H9 (cell line): ENCODE measurements around the gene CEP63. TPM values are rescaled to one million over a fixed set of nuclear protein-coding genes. Genes with fewer than 3 reads are reported as not detected.
"Not testable (repeated sequence)": the region's sequence is repeated elsewhere in the genome, so short reads cannot be mapped to it uniquely, and the experiment has no call there.

ENCODE experiments used
- DNase-seq: peaks from one replicate; pipeline ENCODE4 v3.0.0-alpha.2; 2017
- H2AFZ ChIP-seq: one replicate; pipeline ENCODE4 v1.6.1; 2013; ENCODE audit warnings: mild to moderate bottlenecking, low read length, control low read depth, moderate library complexity
- H2AK5ac ChIP-seq: 2 replicates; pipeline ENCODE4 v1.6.1; 2013; ENCODE audit warnings: low read length, control low read depth, mixed read lengths; ENCODE audit not compliant: insufficient read length
- H2BK120ac ChIP-seq: one replicate; pipeline ENCODE4 v1.6.1; 2013; ENCODE audit warnings: low read depth, mild to moderate bottlenecking, low read length, control low read depth, inconsistent platforms; ENCODE audit not compliant: poor library complexity, severe bottlenecking
- H2BK12ac ChIP-seq: 2 replicates; pipeline ENCODE4 v1.6.1; 2013; ENCODE audit warnings: low read length, control low read depth, mixed read lengths, low read depth; ENCODE audit not compliant: insufficient read length
- H2BK15ac ChIP-seq: 2 replicates; pipeline ENCODE4 v1.6.1; 2013; ENCODE audit warnings: low read depth, low read length, control low read depth
- H2BK20ac ChIP-seq: one replicate; pipeline ENCODE4 v1.6.1; 2013; ENCODE audit warnings: low read depth, mild to moderate bottlenecking, low read length, control low read depth, inconsistent platforms; ENCODE audit not compliant: poor library complexity, severe bottlenecking
- H2BK5ac ChIP-seq: 2 replicates; pipeline ENCODE4 v1.6.1; 2013; ENCODE audit warnings: low read length, control low read depth, mixed read lengths; ENCODE audit not compliant: insufficient read length
- H3K14ac ChIP-seq: 2 replicates; pipeline ENCODE4 v1.6.1; 2013; ENCODE audit warnings: low read length, control low read depth; ENCODE audit not compliant: insufficient read depth
- H3K18ac ChIP-seq: 2 replicates; pipeline ENCODE4 v1.6.1; 2013; ENCODE audit warnings: low read depth, mild to moderate bottlenecking, mixed read lengths, low read length, control low read depth; ENCODE audit not compliant: insufficient read length
- H3K23ac ChIP-seq: 2 replicates; pipeline ENCODE4 v1.6.1; 2013; ENCODE audit warnings: low read length, control low read depth, mixed read lengths, low read depth; ENCODE audit not compliant: insufficient read length
- H3K23me2 ChIP-seq: 2 replicates; pipeline ENCODE4 v1.6.1; 2013; ENCODE audit warnings: low read depth, mild to moderate bottlenecking, mixed read lengths, low read length, control low read depth; ENCODE audit not compliant: insufficient read length, poor library complexity, severe bottlenecking
- H3K27ac ChIP-seq: 2 replicates; pipeline ENCODE4 v1.5.1; 2013; ENCODE audit warnings: low read length, control low read depth, mixed read lengths, low read depth; ENCODE audit not compliant: insufficient read length
- H3K27me3 ChIP-seq: 2 replicates; pipeline ENCODE4 v1.6.1; 2013; ENCODE audit warnings: low read length, control low read depth, inconsistent platforms; ENCODE audit not compliant: insufficient read depth
- H3K4ac ChIP-seq: 2 replicates; pipeline ENCODE4 v1.6.1; 2013; ENCODE audit warnings: low read depth, mild to moderate bottlenecking, control low read depth, inconsistent platforms, low read length, moderate library complexity
- H3K4me1 ChIP-seq: 2 replicates; pipeline ENCODE4 v1.6.1; 2013; ENCODE audit warnings: low read length, control low read depth, inconsistent platforms; ENCODE audit not compliant: insufficient read depth
- H3K4me2 ChIP-seq: 2 replicates; pipeline ENCODE4 v1.6.1; 2013; ENCODE audit warnings: low read length, control low read depth, mixed read lengths; ENCODE audit not compliant: insufficient read length, insufficient read depth
- H3K56ac ChIP-seq: 2 replicates; pipeline ENCODE4 v1.6.1; 2013; ENCODE audit warnings: low read depth, mild to moderate bottlenecking, mixed read lengths, low read length, control low read depth; ENCODE audit not compliant: insufficient read length
- H3K79me1 ChIP-seq: 2 replicates; pipeline ENCODE4 v1.6.1; 2013; ENCODE audit warnings: low read depth, mild to moderate bottlenecking, moderate library complexity, low read length, control low read depth, inconsistent platforms; ENCODE audit not compliant: insufficient read depth, poor library complexity, severe bottlenecking
- H3K79me2 ChIP-seq: 2 replicates; pipeline ENCODE4 v1.6.1; 2013; ENCODE audit warnings: low read length, control low read depth, inconsistent platforms; ENCODE audit not compliant: insufficient read depth
- H3K9ac ChIP-seq: 2 replicates; pipeline ENCODE4 v1.6.1; 2013; ENCODE audit warnings: low read length, control low read depth, mixed read lengths; ENCODE audit not compliant: insufficient read length; ENCODE audit errors: extremely low read depth
- H3K9me3 ChIP-seq: one replicate; pipeline ENCODE4 v1.6.1; 2013; ENCODE audit warnings: low read depth, low read length, inconsistent platforms; ENCODE audit not compliant: control insufficient read depth
- H3T11ph ChIP-seq: one replicate; pipeline ENCODE4 v1.6.1; 2013; ENCODE audit warnings: mild to moderate bottlenecking, low read length, control low read depth, inconsistent platforms
- H4K20me1 ChIP-seq: one replicate; pipeline ENCODE4 v1.6.1; 2013; ENCODE audit not compliant: control insufficient read depth, insufficient read length, insufficient read depth
- H4K5ac ChIP-seq: 2 replicates; pipeline ENCODE4 v1.6.1; 2013; ENCODE audit warnings: low read depth, mild to moderate bottlenecking, mixed read lengths, low read length, control low read depth; ENCODE audit not compliant: insufficient read length
- H4K8ac ChIP-seq: replicated peaks from 2 replicates; pipeline ENCODE4 v1.6.1; 2013; ENCODE audit warnings: low read length, control low read depth, mixed read lengths, low read depth; ENCODE audit not compliant: insufficient read length
- H4K91ac ChIP-seq: 2 replicates; pipeline ENCODE4 v1.6.1; 2013; ENCODE audit warnings: low read depth, mild to moderate bottlenecking, moderate library complexity, mixed read lengths, low read length, control low read depth; ENCODE audit not compliant: insufficient read length
- H3K27ac Mint-ChIP-seq, 3 experiments: 2 replicates in 2 of 3; 3 replicates in 1 of 3; pipeline ENCODE4 v1.8.0; 2020 to 2021; ENCODE audit warnings: mixed read lengths in 3 of 3, mild to moderate bottlenecking in 1 of 3, moderate library complexity in 1 of 3
- H3K27me3 Mint-ChIP-seq: 2 replicates; pipeline ENCODE4 v1.8.0; 2021; ENCODE audit warnings: low read depth, mild to moderate bottlenecking, moderate library complexity, mixed read lengths
- H3K36me3 Mint-ChIP-seq, 3 experiments: 2 replicates in 2 of 3; 3 replicates in 1 of 3; pipeline ENCODE4 v1.8.0; 2020 to 2021; ENCODE audit warnings: low read depth in 3 of 3, mixed read lengths in 3 of 3; ENCODE audit not compliant: insufficient read depth in 1 of 3
- H3K4me1 Mint-ChIP-seq, 2 experiments: 2 replicates each; pipeline ENCODE4 v1.8.0; 2020; ENCODE audit warnings: mixed read lengths in 2 of 2
- H3K4me3 Mint-ChIP-seq, 2 experiments: 2 replicates in 1 of 2; 3 replicates in 1 of 2; pipeline ENCODE4 v1.8.0; 2020 to 2021; ENCODE audit warnings: mild to moderate bottlenecking in 2 of 2, mixed read lengths in 2 of 2, moderate library complexity in 1 of 2
- H3K9me3 Mint-ChIP-seq, 2 experiments: 2 replicates in 1 of 2; 3 replicates in 1 of 2; pipeline ENCODE4 v1.8.0; 2020; ENCODE audit warnings: mild to moderate bottlenecking in 2 of 2, mixed read lengths in 2 of 2, moderate library complexity in 1 of 2
- WGBS: extraction: QIAGEN DNeasy Blood & Tissue Kit; methylation state at CpG from one replicate; pipeline ENCODE4 v1.1.7; 2013; ENCODE audit warnings: missing lambda C conversion rate, low lambda C conversion rate, mixed read lengths; ENCODE audit not compliant: insufficient read length; ENCODE audit errors: extremely low coverage; 5-methylcytosine and 5-hydroxymethylcytosine counted together
- total RNA-seq: library from RNA; stranded (reverse); gene quantifications from 2 replicates; pipeline ENCODE4 v1.2.1, GENCODE V29; 2021
- TF ChIP-seq, protein P1 (sequence below): fragments of 200-600 bp; sonication (generic); conservative IDR thresholded peaks from 3 replicates; pipeline ENCODE4 v1.8.0; 2021; ENCODE audit warnings: antibody characterized with exemption, mild to moderate bottlenecking

The CEP63 gene
- total RNA-seq, 1 experiment from 2014 or later = 16.2 TPM

DNA sequence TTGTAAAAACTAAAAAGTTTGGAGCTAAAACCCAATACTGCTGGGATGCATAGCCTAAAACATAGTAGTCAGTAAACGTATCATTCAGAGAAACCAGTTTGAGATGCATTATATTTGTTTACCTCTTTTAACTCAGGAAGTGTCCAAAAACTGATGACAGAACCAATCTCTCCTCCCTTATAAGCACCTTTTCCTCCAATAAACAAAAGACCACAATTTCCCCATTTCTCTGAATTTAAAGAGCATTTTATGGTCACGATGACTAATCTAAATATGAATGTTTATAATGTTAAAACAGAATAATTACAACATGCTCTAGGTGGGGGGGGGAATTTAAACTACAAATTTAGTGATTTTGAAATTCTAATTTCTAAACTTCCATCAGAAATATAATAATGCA lies 58.5 kb downstream of the CEP63 start:
- peaks cover 2 to 15% (median 15%) of the 10 kb centered on the region in 3 experiments; a peak in 5 of 7 replicates for H3K36me3 Mint-ChIP-seq
- no peak for DNase-seq
- TF ChIP-seq, protein P1, sequence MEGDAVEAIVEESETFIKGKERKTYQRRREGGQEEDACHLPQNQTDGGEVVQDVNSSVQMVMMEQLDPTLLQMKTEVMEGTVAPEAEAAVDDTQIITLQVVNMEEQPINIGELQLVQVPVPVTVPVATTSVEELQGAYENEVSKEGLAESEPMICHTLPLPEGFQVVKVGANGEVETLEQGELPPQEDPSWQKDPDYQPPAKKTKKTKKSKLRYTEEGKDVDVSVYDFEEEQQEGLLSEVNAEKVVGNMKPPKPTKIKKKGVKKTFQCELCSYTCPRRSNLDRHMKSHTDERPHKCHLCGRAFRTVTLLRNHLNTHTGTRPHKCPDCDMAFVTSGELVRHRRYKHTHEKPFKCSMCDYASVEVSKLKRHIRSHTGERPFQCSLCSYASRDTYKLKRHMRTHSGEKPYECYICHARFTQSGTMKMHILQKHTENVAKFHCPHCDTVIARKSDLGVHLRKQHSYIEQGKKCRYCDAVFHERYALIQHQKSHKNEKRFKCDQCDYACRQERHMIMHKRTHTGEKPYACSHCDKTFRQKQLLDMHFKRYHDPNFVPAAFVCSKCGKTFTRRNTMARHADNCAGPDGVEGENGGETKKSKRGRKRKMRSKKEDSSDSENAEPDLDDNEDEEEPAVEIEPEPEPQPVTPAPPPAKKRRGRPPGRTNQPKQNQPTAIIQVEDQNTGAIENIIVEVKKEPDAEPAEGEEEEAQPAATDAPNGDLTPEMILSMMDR = no peak

DNA sequence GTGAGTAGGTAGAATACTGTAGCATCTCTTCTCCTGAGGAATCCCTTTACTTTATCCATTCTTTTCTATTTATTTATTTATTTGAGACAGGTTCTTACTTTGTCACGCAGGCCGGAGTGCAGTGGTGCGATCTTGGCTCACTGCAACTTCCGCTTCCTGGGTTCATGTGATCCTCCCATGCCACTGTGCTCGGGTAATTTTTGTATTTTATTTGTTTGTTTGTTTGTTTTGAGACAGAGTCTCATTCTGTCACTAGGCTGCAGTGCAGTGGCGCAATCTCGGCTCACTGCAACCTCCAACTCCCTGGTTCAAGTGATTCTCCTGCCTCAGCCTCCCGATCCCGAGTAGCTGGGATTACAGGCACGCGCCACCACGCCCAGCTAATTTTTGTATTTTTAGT lies 58.9 kb downstream of the CEP63 start:
- no CpG with 5 or more reads among the region's 12 CpGs for WGBS
- not testable (repeated sequence) for H3K27ac Mint-ChIP-seq, H2AK5ac ChIP-seq, H4K8ac ChIP-seq, H3T11ph ChIP-seq, H2BK120ac ChIP-seq, H3K27ac ChIP-seq, H3K56ac ChIP-seq, H3K23ac ChIP-seq, H3K4me1 ChIP-seq, H4K5ac ChIP-seq, H3K4me2 ChIP-seq, H3K4me1 Mint-ChIP-seq, H3K9me3 Mint-ChIP-seq, H3K27me3 Mint-ChIP-seq, H2BK12ac ChIP-seq, H3K14ac ChIP-seq, DNase-seq, H3K27me3 ChIP-seq, H3K4me3 Mint-ChIP-seq, H4K20me1 ChIP-seq, H2BK15ac ChIP-seq, H3K79me1 ChIP-seq, H2BK20ac ChIP-seq, H2AFZ ChIP-seq, H3K4ac ChIP-seq, H3K79me2 ChIP-seq, H3K18ac ChIP-seq, H3K9ac ChIP-seq, H3K9me3 ChIP-seq, H3K23me2 ChIP-seq, H2BK5ac ChIP-seq, H4K91ac ChIP-seq
- peaks cover 2 to 17% (median 15%) of the 10 kb centered on the region in 3 experiments; a peak in 6 of 7 replicates for H3K36me3 Mint-ChIP-seq

More for the DNA sequence above, 58.5 kb downstream of the CEP63 start:
- H3K4me1 Mint-ChIP-seq = no peaks in the 10 kb centered on the region
- no peak overlapping the region for H4K5ac ChIP-seq
- no peaks in the 10 kb centered on the region for H3K27me3 ChIP-seq
- no peaks in the 10 kb centered on the region for H4K20me1 ChIP-seq
- no peak overlapping the region for H2BK20ac ChIP-seq
- no peak overlapping the region for H3K4ac ChIP-seq
- H2BK12ac ChIP-seq = no peak overlapping the region
- no peak overlapping the region for H4K91ac ChIP-seq
- no peak overlapping the region for H3K23ac ChIP-seq
- no CpG with 5 or more reads among the region's 2 CpGs for WGBS
- no peak overlapping the region for H2AK5ac ChIP-seq
- no peak overlapping the region for H2BK15ac ChIP-seq
- H3K14ac ChIP-seq = no peak overlapping the region
- H3K23me2 ChIP-seq = no peaks in the 10 kb centered on the region
- no peak overlapping the region for H2AFZ ChIP-seq
- H3K4me2 ChIP-seq = no peak overlapping the region
- H3K27ac Mint-ChIP-seq = no peak overlapping the region
- H4K8ac ChIP-seq = no peak overlapping the region
- H2BK120ac ChIP-seq = no peak overlapping the region
- no peaks in the 10 kb centered on the region for H3K27me3 Mint-ChIP-seq
- H3K4me1 ChIP-seq = no peaks in the 10 kb centered on the region
- H2BK5ac ChIP-seq = no peak overlapping the region
- H3T11ph ChIP-seq = no peak overlapping the region
- no peak overlapping the region for H3K27ac ChIP-seq
- H3K9me3 Mint-ChIP-seq = no peaks in the 10 kb centered on the region
- H3K9ac ChIP-seq = no peak overlapping the region
- no peaks in the 10 kb centered on the region for H3K9me3 ChIP-seq
- no peak overlapping the region for H3K56ac ChIP-seq
- no peak overlapping the region for H3K18ac ChIP-seq
- no peak overlapping the region for H3K4me3 Mint-ChIP-seq
- H3K79me2 ChIP-seq = no peaks in the 10 kb centered on the region
- no peaks in the 10 kb centered on the region for H3K79me1 ChIP-seq
